Ovary (tissue), 3 donors: ENCODE data around the gene RCOR3.

Experiments
- EP300 ChIP-seq: sonication (generic); formaldehyde crosslinking; IDR thresholded peaks from one replicate; pipeline ENCODE4 v1.6.1; 2017; ENCODE audit warnings: antibody characterized with exemption
- POLR2A ChIP-seq: fragments of 450-650 bp; IDR thresholded peaks from one replicate; pipeline ENCODE4 v1.6.1; 2017; ENCODE audit warnings: antibody characterized with exemption, mild to moderate bottlenecking, moderate library complexity
- TF ChIP-seq, protein P1 (sequence below), 3 donors: fragments of 450-650 bp in 2 of 3; fragments of 200-600 bp in 1 of 3; IDR thresholded peaks; one replicate each; pipeline versions ENCODE4 v1.5.1 to v1.8.0; 2016 to 2022; ENCODE audit warnings: antibody characterized with exemption in 3 of 3, mild to moderate bottlenecking in 1 of 3
- donor health status: DM: no; HTN: no; CAD: no.

DNA sequence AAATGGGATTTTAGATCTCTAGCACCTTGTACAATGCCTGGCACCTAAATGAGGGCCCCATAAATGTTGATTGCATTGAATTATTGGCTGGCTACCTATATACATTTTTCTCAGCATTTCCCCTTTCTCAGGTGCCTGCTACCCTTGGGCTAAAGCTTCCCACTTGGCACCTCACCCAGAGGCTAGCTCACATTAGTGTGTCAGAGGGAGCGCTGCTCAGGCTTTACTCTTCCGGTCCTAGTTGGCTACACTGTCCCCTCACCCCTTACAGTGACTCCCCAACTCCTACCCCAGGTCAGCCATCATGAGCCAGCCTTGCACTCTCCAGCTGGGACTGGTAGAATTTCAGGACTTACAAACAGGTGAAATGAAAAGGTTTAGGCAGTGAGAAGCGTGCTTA is 77.0 kb downstream of the RCOR3 start:
- TF ChIP-seq, protein P1, sequence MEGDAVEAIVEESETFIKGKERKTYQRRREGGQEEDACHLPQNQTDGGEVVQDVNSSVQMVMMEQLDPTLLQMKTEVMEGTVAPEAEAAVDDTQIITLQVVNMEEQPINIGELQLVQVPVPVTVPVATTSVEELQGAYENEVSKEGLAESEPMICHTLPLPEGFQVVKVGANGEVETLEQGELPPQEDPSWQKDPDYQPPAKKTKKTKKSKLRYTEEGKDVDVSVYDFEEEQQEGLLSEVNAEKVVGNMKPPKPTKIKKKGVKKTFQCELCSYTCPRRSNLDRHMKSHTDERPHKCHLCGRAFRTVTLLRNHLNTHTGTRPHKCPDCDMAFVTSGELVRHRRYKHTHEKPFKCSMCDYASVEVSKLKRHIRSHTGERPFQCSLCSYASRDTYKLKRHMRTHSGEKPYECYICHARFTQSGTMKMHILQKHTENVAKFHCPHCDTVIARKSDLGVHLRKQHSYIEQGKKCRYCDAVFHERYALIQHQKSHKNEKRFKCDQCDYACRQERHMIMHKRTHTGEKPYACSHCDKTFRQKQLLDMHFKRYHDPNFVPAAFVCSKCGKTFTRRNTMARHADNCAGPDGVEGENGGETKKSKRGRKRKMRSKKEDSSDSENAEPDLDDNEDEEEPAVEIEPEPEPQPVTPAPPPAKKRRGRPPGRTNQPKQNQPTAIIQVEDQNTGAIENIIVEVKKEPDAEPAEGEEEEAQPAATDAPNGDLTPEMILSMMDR (IDR thresholded peaks at IDR 0.05), result no peak
- TF ChIP-seq POLR2A (no peak), EP300 (no peak)
